SK-N-SH (cell line): ENCODE results near the gene PARP8.

ENCODE experiments used
- EZH2phosphoT487 ChIP-seq: fragments of 200-600 bp; sonication (generic); IDR thresholded peaks from 2 replicates; pipeline ENCODE4 v1.6.1; 2017; ENCODE audit warnings: low read depth, mixed run types, mild to moderate bottlenecking, antibody characterized with exemption, moderate library complexity, borderline replicate concordance
- RAD21 ChIP-seq: IDR thresholded peaks from 2 replicates; pipeline ENCODE4 v1.6.1; 2012; ENCODE audit warnings: mild to moderate bottlenecking, low read length
- RCOR1 ChIP-seq: fragments of 150-350 bp; IDR thresholded peaks from 2 replicates; pipeline ENCODE4 v1.6.1; 2017; ENCODE audit warnings: antibody characterized with exemption, low read length
- REST ChIP-seq: IDR thresholded peaks from 2 replicates; pipeline ENCODE4 v1.6.1; 2012; ENCODE audit warnings: mild to moderate bottlenecking, low read depth, low read length, moderate library complexity
- TF ChIP-seq, protein P1 (sequence below): fragments of 200-600 bp; sonication (generic); IDR thresholded peaks from 2 replicates; pipeline ENCODE4 v1.6.1; 2017; ENCODE audit warnings: antibody characterized with exemption, mild to moderate bottlenecking, moderate library complexity

DNA sequence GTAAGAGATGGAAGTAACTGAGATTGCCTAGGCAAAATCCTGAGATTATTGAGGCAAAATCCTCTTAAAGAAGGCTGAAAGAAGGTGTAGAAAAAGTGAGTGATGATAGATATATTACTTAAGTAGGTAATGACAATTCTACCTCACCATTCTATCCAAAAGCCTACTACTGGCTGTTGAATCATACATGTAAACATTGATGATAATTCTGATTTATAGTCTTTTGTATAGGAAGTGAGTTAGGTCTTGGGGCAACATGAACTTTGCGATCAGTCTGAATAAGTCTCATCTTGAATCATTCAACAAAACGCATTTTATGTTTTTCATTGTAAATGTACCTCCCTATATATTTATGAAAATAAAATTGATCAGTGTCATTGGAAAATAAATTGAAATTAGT, 99.6 kb downstream of the PARP8 start:
- no peak for TF ChIP-seq RCOR1
- TF ChIP-seq, protein P1, sequence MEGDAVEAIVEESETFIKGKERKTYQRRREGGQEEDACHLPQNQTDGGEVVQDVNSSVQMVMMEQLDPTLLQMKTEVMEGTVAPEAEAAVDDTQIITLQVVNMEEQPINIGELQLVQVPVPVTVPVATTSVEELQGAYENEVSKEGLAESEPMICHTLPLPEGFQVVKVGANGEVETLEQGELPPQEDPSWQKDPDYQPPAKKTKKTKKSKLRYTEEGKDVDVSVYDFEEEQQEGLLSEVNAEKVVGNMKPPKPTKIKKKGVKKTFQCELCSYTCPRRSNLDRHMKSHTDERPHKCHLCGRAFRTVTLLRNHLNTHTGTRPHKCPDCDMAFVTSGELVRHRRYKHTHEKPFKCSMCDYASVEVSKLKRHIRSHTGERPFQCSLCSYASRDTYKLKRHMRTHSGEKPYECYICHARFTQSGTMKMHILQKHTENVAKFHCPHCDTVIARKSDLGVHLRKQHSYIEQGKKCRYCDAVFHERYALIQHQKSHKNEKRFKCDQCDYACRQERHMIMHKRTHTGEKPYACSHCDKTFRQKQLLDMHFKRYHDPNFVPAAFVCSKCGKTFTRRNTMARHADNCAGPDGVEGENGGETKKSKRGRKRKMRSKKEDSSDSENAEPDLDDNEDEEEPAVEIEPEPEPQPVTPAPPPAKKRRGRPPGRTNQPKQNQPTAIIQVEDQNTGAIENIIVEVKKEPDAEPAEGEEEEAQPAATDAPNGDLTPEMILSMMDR = no peak
- no peak for TF ChIP-seq RAD21
- TF ChIP-seq EZH2phosphoT487 = no peak
- no peak for TF ChIP-seq REST
